LHCN-M2 (cell line): ENCODE results near the gene ABTB2. TPM values are rescaled to one million over a fixed set of nuclear protein-coding genes. Genes with fewer than 3 reads are reported as not detected.
"Not testable (repeated sequence)": the region's sequence is repeated elsewhere in the genome, so short reads cannot be mapped to it uniquely, and the experiment has no call there.

Experiments
- DNase-seq: peaks from one replicate; pipeline ENCODE4 v3.0.0-alpha.2; 2012; ENCODE audit warnings: low read depth
- total RNA-seq: library from RNA; depleted of rRNA; stranded (reverse); fragments of >200 nt; gene quantifications from 2 replicates; pipeline ENCODE4 v1.2.3, GENCODE V29; 2014

The ABTB2 gene
- total RNA-seq, 1 experiment from 2014 or later, result 1.5 TPM

- DNase-seq, result no peak
These were observed 117.7 kb downstream of the ABTB2 start for GRCh38 chr11:34240150-34240494.

- no peak for DNase-seq
These were observed 118.2 kb downstream of the ABTB2 start for GRCh38 chr11:34239465-34240149.

GRCh38 chr11:34238966-34239365 lies 118.8 kb downstream of the ABTB2 start:
- DNase-seq, result no peak

- DNase-seq, result no peak
These were observed 119.3 kb downstream of the ABTB2 start for GRCh38 chr11:34238533-34238932.

- no peak for DNase-seq
These were observed 121.2 kb downstream of the ABTB2 start for GRCh38 chr11:34236572-34236971.

GRCh38 chr11:34235591-34236071 lies 122.2 kb downstream of the ABTB2 start:
- DNase-seq, result no peak

GRCh38 chr11:34235189-34235588 lies 122.6 kb downstream of the ABTB2 start:
- no peak for DNase-seq

- peak; percentile 15 for DNase-seq
These were observed 123.6 kb downstream of the ABTB2 start for GRCh38 chr11:34234086-34234740.

- no peak for DNase-seq
These were observed 124.6 kb downstream of the ABTB2 start for GRCh38 chr11:34233215-34233614.

- no peak for DNase-seq
These were observed 125.0 kb downstream of the ABTB2 start for GRCh38 chr11:34232807-34233206.

- DNase-seq, result no peak
These were observed 131.6 kb downstream of the ABTB2 start for GRCh38 chr11:34226210-34226609.

GRCh38 chr11:34225091-34225490 lies 132.7 kb downstream of the ABTB2 start:
- no peak for DNase-seq

- DNase-seq, result no peak
These were observed 133.3 kb downstream of the ABTB2 start for GRCh38 chr11:34224434-34224966.

- DNase-seq, result no peak
These were observed 133.9 kb downstream of the ABTB2 start for GRCh38 chr11:34223907-34224306.

- no peak for DNase-seq
These were observed 134.6 kb downstream of the ABTB2 start for GRCh38 chr11:34223021-34223813.

- DNase-seq, result no peak
These were observed 135.8 kb downstream of the ABTB2 start for GRCh38 chr11:34222030-34222429.

- DNase-seq, result no peak
These were observed 137.9 kb downstream of the ABTB2 start for GRCh38 chr11:34219941-34220370.

- no peak for DNase-seq
These were observed 138.5 kb downstream of the ABTB2 start for GRCh38 chr11:34219279-34219678.

- not testable (repeated sequence) for DNase-seq
These were observed 139.1 kb downstream of the ABTB2 start for GRCh38 chr11:34218756-34219155.

GRCh38 chr11:34218067-34218466 lies 139.7 kb downstream of the ABTB2 start:
- no peak for DNase-seq

GRCh38 chr11:34216706-34217105 lies 141.1 kb downstream of the ABTB2 start:
- no peak for DNase-seq

GRCh38 chr11:34215806-34216453 lies 141.9 kb downstream of the ABTB2 start:
- no peak for DNase-seq
